HEK293 (cell line): ENCODE results near the gene CDC14A.

Experiments
- CTCF ChIA-PET: fragments of 350-600 bp; formaldehyde crosslinking; extraction: SDS; loops from one replicate; lab custom pipeline; 2021; ENCODE audit warnings: antibody characterized with exemption; lab: Yijun Ruan, JAX
- POLR2A ChIA-PET: fragments of 300-600 bp; formaldehyde crosslinking; extraction: SDS; loops from one replicate; lab custom pipeline; 2020; ENCODE audit warnings: antibody characterized with exemption, inconsistent platforms; lab: Yijun Ruan, JAX
- H3K27ac ChIP-seq: fragments of 200-500 bp; sonication (Bioruptor generic); 2 replicates; pipeline ENCODE4 v1.5.1; 2014; ENCODE audit warnings: low read depth, low read length, control low read depth, inconsistent platforms; ENCODE audit errors: extremely low read depth
- H3K36me3 ChIP-seq, 2 experiments: fragments of 200-500 bp in 1 of 2; sonication (Bioruptor generic) in 1 of 2; 1 replicate in 1 of 2; 2 replicates in 1 of 2; pipeline ENCODE4 v1.5.1; 2014 to 2017; ENCODE audit warnings: inconsistent platforms in 2 of 2, low read length in 2 of 2; ENCODE audit not compliant: control insufficient read depth in 2 of 2, insufficient read depth in 1 of 2
- H3K4me1 ChIP-seq: fragments of 200-500 bp; sonication (Bioruptor generic); 2 replicates; pipeline ENCODE4 v1.5.1; 2014; ENCODE audit warnings: mild to moderate bottlenecking, low read length, inconsistent platforms; ENCODE audit not compliant: control insufficient read depth, insufficient read depth
- H3K4me3 ChIP-seq: 2 replicates; pipeline ENCODE4 v1.5.1; 2011; ENCODE audit warnings: low read depth, mild to moderate bottlenecking, control low read depth, low read length, moderate library complexity
- H3K9me3 ChIP-seq: fragments of 200-500 bp; sonication (Bioruptor generic); 2 replicates; pipeline ENCODE4 v1.5.1; 2014; ENCODE audit warnings: low read depth, low read length, inconsistent platforms; ENCODE audit not compliant: control insufficient read depth, insufficient read depth
- MEIS1 ChIP-seq: sonication (generic); formaldehyde crosslinking; IDR thresholded peaks from 2 replicates; pipeline ENCODE4 v1.8.1; 2022; ENCODE audit warnings: missing genetic modification reagents, mild to moderate bottlenecking, borderline replicate concordance
- RBAK ChIP-seq: fragments of 450-650 bp; formaldehyde crosslinking; IDR thresholded peaks from 2 replicates; pipeline ENCODE4 v1.5.1; 2016; ENCODE audit warnings: missing biosample characterization, missing genetic modification characterization
- REPIN1 ChIP-seq: fragments of 450-650 bp; formaldehyde crosslinking; IDR thresholded peaks from 2 replicates; pipeline ENCODE4 v1.5.1; 2017; ENCODE audit warnings: missing biosample characterization, missing genetic modification characterization, low read depth
- YY2 ChIP-seq: fragments of 450-650 bp; formaldehyde crosslinking; IDR thresholded peaks from 2 replicates; pipeline ENCODE4 v1.5.1; 2016; ENCODE audit warnings: missing biosample characterization, missing genetic modification characterization
- ZFP69B ChIP-seq: fragments of 450-650 bp; formaldehyde crosslinking; IDR thresholded peaks from 2 replicates; pipeline ENCODE4 v1.5.1; 2016; ENCODE audit warnings: missing biosample characterization, missing genetic modification characterization
- ZNF10 ChIP-seq: fragments of 450-650 bp; formaldehyde crosslinking; IDR thresholded peaks from 2 replicates; pipeline ENCODE4 v1.5.1; 2017; ENCODE audit warnings: missing biosample characterization, missing genetic modification characterization
- ZNF146 ChIP-seq: fragments of 450-650 bp; formaldehyde crosslinking; IDR thresholded peaks from 2 replicates; pipeline ENCODE4 v1.5.1; 2016; ENCODE audit warnings: missing biosample characterization, missing genetic modification characterization
- ZNF155 ChIP-seq: fragments of 450-650 bp; formaldehyde crosslinking; IDR thresholded peaks from 2 replicates; pipeline ENCODE4 v1.5.1; 2016; ENCODE audit warnings: missing biosample characterization, missing genetic modification characterization
- ZNF23 ChIP-seq: fragments of 450-650 bp; formaldehyde crosslinking; IDR thresholded peaks from 2 replicates; pipeline ENCODE4 v1.5.1; 2016; ENCODE audit warnings: missing biosample characterization, missing genetic modification characterization, borderline replicate concordance
- ZNF280C ChIP-seq: fragments of 450-650 bp; formaldehyde crosslinking; IDR thresholded peaks from 2 replicates; pipeline ENCODE4 v1.5.1; 2016; ENCODE audit warnings: missing biosample characterization, missing genetic modification characterization
- ZNF423 ChIP-seq: fragments of 450-650 bp; formaldehyde crosslinking; IDR thresholded peaks from 2 replicates; pipeline ENCODE4 v1.5.1; 2016; ENCODE audit warnings: missing biosample characterization, missing genetic modification characterization
- ZNF426 ChIP-seq: fragments of 450-650 bp; formaldehyde crosslinking; IDR thresholded peaks from 2 replicates; pipeline ENCODE4 v1.5.1; 2017; ENCODE audit warnings: missing biosample characterization, missing genetic modification characterization, mild to moderate bottlenecking, inconsistent platforms, moderate library complexity
- ZNF518A ChIP-seq: fragments of 450-650 bp; formaldehyde crosslinking; conservative IDR thresholded peaks from 2 replicates; pipeline ENCODE4 v1.5.1; 2016; ENCODE audit warnings: low read depth, missing biosample characterization, missing genetic modification characterization
- ZNF555 ChIP-seq: fragments of 450-650 bp; formaldehyde crosslinking; conservative IDR thresholded peaks from 2 replicates; pipeline ENCODE4 v1.5.1; 2017; ENCODE audit warnings: missing biosample characterization, mild to moderate bottlenecking, missing genetic modification characterization, inconsistent platforms
- ZNF560 ChIP-seq: fragments of 450-650 bp; formaldehyde crosslinking; IDR thresholded peaks from 2 replicates; pipeline ENCODE4 v1.5.1; 2017; ENCODE audit warnings: missing biosample characterization, missing genetic modification characterization, borderline replicate concordance
- ZNF639 ChIP-seq: fragments of 450-650 bp; formaldehyde crosslinking; IDR thresholded peaks from 2 replicates; pipeline ENCODE4 v1.5.1; 2016; ENCODE audit warnings: missing biosample characterization, missing genetic modification characterization
- ZNF677 ChIP-seq: fragments of 450-650 bp; IDR thresholded peaks from 2 replicates; pipeline ENCODE4 v1.5.0; 2018; ENCODE audit warnings: missing biosample characterization, mild to moderate bottlenecking, missing genetic modification characterization, moderate library complexity
- ZSCAN16 ChIP-seq: fragments of 450-650 bp; formaldehyde crosslinking; IDR thresholded peaks from 2 replicates; pipeline ENCODE4 v1.5.1; 2016; ENCODE audit warnings: missing biosample characterization, missing genetic modification characterization
- ZSCAN30 ChIP-seq: fragments of 450-650 bp; IDR thresholded peaks from 2 replicates; pipeline ENCODE4 v1.5.1; 2018; ENCODE audit warnings: missing biosample characterization, mild to moderate bottlenecking, missing genetic modification characterization, moderate library complexity

CDC14A gene

GRCh38 chr1:100394285-100394684 is 42.0 kb downstream of the CDC14A start:
- CTCF ChIA-PET: no interaction called here
- POLR2A ChIA-PET: no interaction called here

More at GRCh38 chr1:100394285-100394684, 42.0 kb downstream of the CDC14A start:
- no peaks in the 10 kb centered on the region for H3K9me3 ChIP-seq
- peaks cover 3% of the 10 kb centered on the region; the same call in 1 of the 2 replicates for H3K4me1 ChIP-seq
- H3K27ac ChIP-seq: no peak overlapping the region
- H3K4me3 ChIP-seq: no peak overlapping the region
- H3K36me3 ChIP-seq: no peaks in the 10 kb centered on the region
- no peak for TF ChIP-seq MEIS1 (CRISPR knock-in tag)
- TF ChIP-seq ZNF146 (tag by site-specific recombination): no peak
- no peak for TF ChIP-seq ZNF677
- TF ChIP-seq REPIN1 (tag by site-specific recombination): no peak
- no peak for TF ChIP-seq ZNF426 (tag by site-specific recombination)
- no peak for TF ChIP-seq ZNF639 (tag by site-specific recombination)
- TF ChIP-seq ZNF10 (tag by site-specific recombination): no peak
- TF ChIP-seq ZNF555: no peak
- TF ChIP-seq YY2 (tag by site-specific recombination): no peak
- no peak for TF ChIP-seq ZSCAN30 (tag by site-specific recombination)
- no peak for TF ChIP-seq ZNF423 (tag by site-specific recombination)
- no peak for TF ChIP-seq ZNF23 (tag by site-specific recombination)
- TF ChIP-seq RBAK (tag by site-specific recombination): no peak
- no peak for TF ChIP-seq ZSCAN16 (tag by site-specific recombination)
- no peak for TF ChIP-seq ZNF280C (tag by site-specific recombination)
- no peak for TF ChIP-seq ZFP69B
- TF ChIP-seq ZNF155 (tag by site-specific recombination): no peak
- no peak for TF ChIP-seq ZNF560 (tag by site-specific recombination)
- no peak for TF ChIP-seq ZNF518A
